ENCODE measurements around the gene TGIF1. TPM values are rescaled to one million over a fixed set of nuclear protein-coding genes. Genes with fewer than 3 reads are reported as not detected.

TGIF1 gene
- total and polyA plus RNA-seq, 2 of the 4 experiments (the other 2 are of a cell fraction) = 62.1 to 118 TPM

- Histone ChIP-seq H3K23ac (ENCODE audit: low read depth, low read length) (peak overlapping the region; percentile 95), H2BK20ac (ENCODE audit: low read depth, low read length) (peak overlapping the region; percentile 91), H2AK5ac (ENCODE audit: low read depth, low read length) (peak overlapping the region; percentile 88), H2BK5ac (ENCODE audit: low read depth, low read length, poor library complexity, severe bottlenecking) (peak overlapping the region; percentile 93), H3K79me1 (ENCODE audit: low read depth in 1 of 2, low read length in 2 of 2) (peaks cover 9 to 20% of the 10 kb centered on the region in 2 experiments; a peak in 3 of 4 replicates), H3K4me1 (ENCODE audit: control insufficient read depth, insufficient read depth, low read length) (peaks cover 4% of the 10 kb centered on the region), H4K8ac (ENCODE audit: low read depth in 2 of 2, low read length in 2 of 2) (peak overlapping the region; percentile 85 to 97), H2BK15ac (ENCODE audit: low read depth, low read length) (peak overlapping the region; percentile 83; the same call in 1 of the 3 replicates), H2AFZ (replicated peaks; ENCODE audit: low read length, poor library complexity) (peak overlapping the region; percentile 63), H2BK120ac (ENCODE audit: low read depth, low read length) (peak overlapping the region; percentile 89), H3K9me3 (ENCODE audit: control insufficient read depth, insufficient read depth, low read length) (no peaks in the 10 kb centered on the region), H3K4me2 (ENCODE audit: low read depth, low read length) (peak overlapping the region; percentile 91), H3K56ac (ENCODE audit: extremely low read depth, insufficient read depth, low read length) (peak overlapping the region; percentile 94), H2AK9ac (replicated peaks; ENCODE audit: low read depth, low read length, poor library complexity) (peak overlapping the region; percentile 96), H3K4ac (ENCODE audit: low read depth, low read length) (peak overlapping the region; percentile 95), H3K14ac (replicated peaks; ENCODE audit: low read depth, low read length) (peak overlapping the region; percentile 99), H4K91ac (ENCODE audit: insufficient read depth, low read depth, low read length) (peak overlapping the region; percentile 93), H3K27me3 (ENCODE audit: control insufficient read depth, insufficient read depth, low read length) (no peaks in the 10 kb centered on the region), H3K27ac (ENCODE audit: insufficient read depth, low read length) (peak overlapping the region; percentile 95), H3K36me3 (ENCODE audit: control insufficient read depth, insufficient read depth, low read length) (peaks cover 7% of the 10 kb centered on the region), H4K20me1 (ENCODE audit: insufficient read depth, low read length) (peaks cover 26% of the 10 kb centered on the region), H3K18ac (ENCODE audit: low read depth, low read length) (peak overlapping the region; percentile 84), H4K5ac (ENCODE audit: low read depth, low read length) (peak overlapping the region; percentile 94), H3K9me1 (ENCODE audit: insufficient read depth, low read length) (peaks cover 6% of the 10 kb centered on the region), H3K9ac (ENCODE audit: low read depth, low read length) (peak overlapping the region; percentile 98), H3K4me3 (ENCODE audit: insufficient read depth, low read depth, low read length) (peak overlapping the region; percentile 85)
- TF ChIP-seq RAD21 (IDR thresholded peaks at IDR 0.05; ENCODE audit: low read length) (no peak), RCOR1 (IDR thresholded peaks at IDR 0.05; ENCODE audit: insufficient replicate concordance, low read length) (no peak), NFE2L2 (IDR thresholded peaks at IDR 0.05; ENCODE audit: low read depth, low read length) (no peak), POLR2A (IDR thresholded peaks at IDR 0.05; ENCODE audit: low read depth, low read length) (peak; percentile 36), RFX5 (IDR thresholded peaks at IDR 0.05; ENCODE audit: low read depth, low read length) (no peak), CEBPB (IDR thresholded peaks at IDR 0.05; ENCODE audit: low read depth, low read length) (no peak), USF2 (IDR thresholded peaks at IDR 0.05; ENCODE audit: low read depth, low read length) (no peak), MXI1 (IDR thresholded peaks at IDR 0.05; ENCODE audit: borderline replicate concordance, low read depth, low read length) (no peak), BHLHE40 (IDR thresholded peaks at IDR 0.05; ENCODE audit: low read depth, low read length) (no peak), MAZ (IDR thresholded peaks at IDR 0.05; ENCODE audit: borderline replicate concordance, low read depth, low read length) (peak; percentile 24; the same call in 1 of the 2 replicates)
- ChIA-PET POLR2A (ENCODE audit: unreplicated experiment) (interaction anchor here (0.6 to 3.4 kb wide), 7 partner anchors 142 to 430 kb away, joined by 3 to 22 read pairs (median 5); no protein-coding TSS in a partner anchor), CTCF (interaction anchor here (0.7 to 3.7 kb wide), 3 partner anchors 142 to 214 kb away, joined by 3 to 33 read pairs (median 3); no protein-coding TSS in a partner anchor)
- intact Hi-C loops (cut with micrococcal nuclease) = loop anchor here (5.0 to 10.0 kb wide), 5 partner anchors 190 to 545 kb away; partner anchors contain the start of gene MYL12B
- DNase-seq (peak; percentile 69), ATAC-seq (ENCODE audit: low read depth) (no peak)
- 0% methylated on average over 5 of the region's 53 CpGs; no CpG with 5 or more reads in 1 of the 2 experiments for WGBS, 2 experiments (ENCODE audit: extremely low coverage in 2 of 2, insufficient read length in 1 of 2)
- in situ Hi-C loops (cut with MboI; ENCODE audit: low sequenced_read_pairs) = loop anchor here (5.0 kb wide), 3 partner anchors 145 to 215 kb away; no protein-coding TSS in a partner anchor
- BruUV-seq (replicated peaks) = no TSS peak
- dilution Hi-C loops (cut with HindIII; ENCODE audit: low sequenced_read_pairs, unreplicated experiment) = no loop called here
Measured at GRCh38 chr18:3451989-3452749, 2.2 kb downstream of the TGIF1 start.

Measured in IMR-90 (cell line).